Measurements from ENCODE around the gene SAPCD2. TPM values are rescaled to one million over a fixed set of nuclear protein-coding genes. Genes with fewer than 3 reads are reported as not detected.

Gene SAPCD2
- total RNA-seq, 2 donors from 2014 or later, result 20.8 to 24.9 TPM

- H3K27ac ChIP-seq (ENCODE audit: low read depth, low read length), result no peak overlapping the region
- H3K9me3 ChIP-seq (ENCODE audit: control insufficient read depth, low read length), result no peaks in the 10 kb centered on the region
- peaks cover 37% of the 10 kb centered on the region for H3K27me3 ChIP-seq (ENCODE audit: control insufficient read depth, insufficient read depth, low read length, poor library complexity, severe bottlenecking)
- H3K4me1 ChIP-seq (ENCODE audit: control insufficient read depth, insufficient read depth, low read length), result no peaks in the 10 kb centered on the region
- no peak overlapping the region for H3K4me3 ChIP-seq (ENCODE audit: low read length)
- no peak for DNase-seq
- no peaks in the 10 kb centered on the region for H3K4me1 Mint-ChIP-seq
- no peak overlapping the region for H3K9ac ChIP-seq (ENCODE audit: extremely low read depth, low read length, poor library complexity, severe bottlenecking)
- H3K9me3 Mint-ChIP-seq, result no peaks in the 10 kb centered on the region
- no peaks in the 10 kb centered on the region for H3K36me3 ChIP-seq (ENCODE audit: control insufficient read depth, insufficient read depth, low read length)
- no peak overlapping the region for H3K27ac Mint-ChIP-seq
- 83 to 85% methylated on average over 15 of the region's 15 CpGs for WGBS, 2 experiments (ENCODE audit: insufficient coverage in 1 of 2, insufficient read length in 1 of 2)
- peak overlapping the region; percentile 50 for H3K4me3 Mint-ChIP-seq
- H3K27me3 Mint-ChIP-seq (ENCODE audit: insufficient read depth), result peaks cover 43% of the 10 kb centered on the region
- no peaks in the 10 kb centered on the region for H3K36me3 Mint-ChIP-seq (ENCODE audit: low read depth)
- TF ChIP-seq CTCF (conservative IDR thresholded peaks at IDR 0.05), result no peak
These were observed 6.3 kb upstream of the SAPCD2 start for GRCh38 chr9:137076636-137077009.

GRCh38 chr9:137075275-137075775 is 5.0 kb upstream of the SAPCD2 start:
- Mint-ChIP-seq H3K36me3 (ENCODE audit: low read depth) (no peaks in the 10 kb centered on the region), H3K27me3 (ENCODE audit: insufficient read depth) (peaks cover 44% of the 10 kb centered on the region)
- TF ChIP-seq CTCF (conservative IDR thresholded peaks at IDR 0.05), result no peak

GRCh38 chr9:137074657-137075274 is 4.4 kb upstream of the SAPCD2 start:
- Mint-ChIP-seq H3K4me1 (peaks cover 4% of the 10 kb centered on the region), H3K4me3 (no peak overlapping the region), H3K27ac (no peak overlapping the region), H3K27me3 (ENCODE audit: insufficient read depth) (peaks cover 42% of the 10 kb centered on the region), H3K36me3 (ENCODE audit: low read depth) (no peaks in the 10 kb centered on the region), H3K9me3 (no peaks in the 10 kb centered on the region)
- Histone ChIP-seq H3K4me3 (ENCODE audit: low read length) (no peak overlapping the region), H3K4me1 (ENCODE audit: control insufficient read depth, insufficient read depth, low read length) (no peaks in the 10 kb centered on the region), H3K27ac (ENCODE audit: low read depth, low read length) (no peak overlapping the region), H3K27me3 (ENCODE audit: control insufficient read depth, insufficient read depth, low read length, poor library complexity, severe bottlenecking) (peaks cover 33% of the 10 kb centered on the region), H3K9me3 (ENCODE audit: control insufficient read depth, low read length) (no peaks in the 10 kb centered on the region), H3K36me3 (ENCODE audit: control insufficient read depth, insufficient read depth, low read length) (no peaks in the 10 kb centered on the region), H3K9ac (ENCODE audit: extremely low read depth, low read length, poor library complexity, severe bottlenecking) (no peak overlapping the region)
- no peak for TF ChIP-seq CTCF (conservative IDR thresholded peaks at IDR 0.05)
- DNase-seq, result no peak
- 82 to 87% methylated on average over 12 of the region's 12 CpGs for WGBS, 2 experiments (ENCODE audit: insufficient coverage in 1 of 2, insufficient read length in 1 of 2)

More at GRCh38 chr9:137075275-137075775, 5.0 kb upstream of the SAPCD2 start:
- DNase-seq, result no peak
- H3K9me3 ChIP-seq (ENCODE audit: control insufficient read depth, low read length), result no peaks in the 10 kb centered on the region
- no peaks in the 10 kb centered on the region for H3K4me1 ChIP-seq (ENCODE audit: control insufficient read depth, insufficient read depth, low read length)
- no peak overlapping the region for H3K9ac ChIP-seq (ENCODE audit: extremely low read depth, low read length, poor library complexity, severe bottlenecking)
- peaks cover 4% of the 10 kb centered on the region for H3K4me1 Mint-ChIP-seq
- H3K4me3 Mint-ChIP-seq, result no peak overlapping the region
- WGBS, 2 experiments (ENCODE audit: insufficient coverage in 1 of 2, insufficient read length in 1 of 2), result 87 to 95% methylated on average over 6 to 11 of the region's 12 CpGs
- H3K27ac Mint-ChIP-seq, result no peak overlapping the region
- no peaks in the 10 kb centered on the region for H3K36me3 ChIP-seq (ENCODE audit: control insufficient read depth, insufficient read depth, low read length)
- H3K27me3 ChIP-seq (ENCODE audit: control insufficient read depth, insufficient read depth, low read length, poor library complexity, severe bottlenecking), result peaks cover 37% of the 10 kb centered on the region
- H3K4me3 ChIP-seq (ENCODE audit: low read length), result no peak overlapping the region
- H3K9me3 Mint-ChIP-seq, result no peaks in the 10 kb centered on the region
- no peak overlapping the region for H3K27ac ChIP-seq (ENCODE audit: low read depth, low read length)

All from endodermal cell (in vitro differentiated cells).